Measurements from ENCODE around the gene PSMD14. TPM values are rescaled to one million over a fixed set of nuclear protein-coding genes. Genes with fewer than 3 reads are reported as not detected.

PSMD14 gene
- total and polyA plus RNA-seq, 2 donors (not counting 1 experiment from before 2014, with no cell fraction given) = 7.4 to 27.0 TPM

GRCh38 chr2:161332371-161332967, 24.2 kb downstream of the PSMD14 start:
- Mint-ChIP-seq H3K27ac (no peak overlapping the region), H3K9me3 (ENCODE audit: insufficient read depth) (no peaks in the 10 kb centered on the region), H3K4me1 (no peaks in the 10 kb centered on the region), H3K27me3 (no peaks in the 10 kb centered on the region), H3K4me3 (no peak overlapping the region)
- POLR2A ChIA-PET = no interaction called here
- no peak for ATAC-seq (ENCODE audit: low read depth)
- no peak for TF ChIP-seq CTCF (IDR thresholded peaks at IDR 0.05)
- no peak for TF ChIP-seq EZH2 (IDR thresholded peaks at IDR 0.05; ENCODE audit: borderline replicate concordance, insufficient read depth, low read depth, low read length, poor library complexity, severe bottlenecking)
- Histone ChIP-seq H2AFZ (ENCODE audit: insufficient read depth, low read depth, low read length, poor library complexity, severe bottlenecking) (no peak overlapping the region), H3K36me3 (replicated peaks in 1 of 2; ENCODE audit: control extremely low read depth in 1 of 2, control insufficient read depth in 1 of 2, extremely low read depth in 1 of 2, insufficient read depth in 2 of 2, low read length in 1 of 2) (peaks cover 0 to 3% of the 10 kb centered on the region in 2 experiments), H3K27ac (ENCODE audit: low read length in 2 of 2) (no peak overlapping the region), H3K27me3 (replicated peaks in 1 of 4; ENCODE audit: control extremely low read depth in 1 of 4, control insufficient read depth in 3 of 4, insufficient read depth in 4 of 4, low read length in 3 of 4) (no peaks in the 10 kb centered on the region), H3K79me2 (ENCODE audit: control insufficient read depth, insufficient read depth, low read length) (peaks cover 14% of the 10 kb centered on the region), H4K20me1 (ENCODE audit: control insufficient read depth, insufficient read depth, low read length, poor library complexity, severe bottlenecking) (peaks cover 12% of the 10 kb centered on the region), H3K9me3 (ENCODE audit: control extremely low read depth in 1 of 3, control insufficient read depth in 2 of 3, insufficient read depth in 1 of 3, low read length in 2 of 3) (no peaks in the 10 kb centered on the region), H3K4me3 (ENCODE audit: control extremely low read depth in 1 of 5, extremely low read depth in 1 of 5, insufficient read depth in 1 of 5, low read depth in 2 of 5, low read length in 4 of 5) (no peak overlapping the region), H3K4me1 (ENCODE audit: control insufficient read depth in 2 of 2, insufficient read depth in 2 of 2, low read length in 2 of 2) (no peaks in the 10 kb centered on the region), H3K4me2 (replicated peaks; ENCODE audit: low read depth, low read length, poor library complexity, severe bottlenecking) (no peak overlapping the region), H3K9ac (ENCODE audit: low read length) (no peak overlapping the region)
- CTCF ChIA-PET = no interaction called here
- intact Hi-C loops (cut with micrococcal nuclease) = no loop called here
- no peak for DNase-seq

DNA sequence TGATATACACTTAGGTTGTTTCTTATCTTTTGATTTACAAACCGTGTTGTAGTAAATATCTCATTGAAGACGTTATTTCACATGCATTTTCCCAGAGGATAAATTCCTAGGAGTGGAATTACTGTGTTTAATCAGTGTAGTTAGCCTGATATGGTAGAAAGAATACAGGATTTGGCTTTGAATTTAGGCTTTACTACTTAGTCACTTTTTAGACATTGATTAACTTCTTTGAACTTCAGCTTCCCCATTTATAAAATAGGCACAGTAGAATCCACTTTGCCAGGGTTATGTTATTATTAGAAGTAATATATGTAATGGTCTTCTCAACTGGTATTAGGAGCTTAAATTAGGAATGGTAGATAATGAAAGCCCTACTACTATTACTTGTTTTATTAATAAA, 27.4 kb downstream of the PSMD14 start:
- Histone ChIP-seq H2AFZ (ENCODE audit: insufficient read depth, low read depth, low read length, poor library complexity, severe bottlenecking) (no peak overlapping the region), H3K27ac (ENCODE audit: low read length in 2 of 2) (no peak overlapping the region), H3K9me3 (ENCODE audit: control extremely low read depth in 1 of 3, control insufficient read depth in 2 of 3, insufficient read depth in 1 of 3, low read length in 2 of 3) (peaks cover 0 to 2% (median 0%) of the 10 kb centered on the region in 3 donors), H3K4me2 (replicated peaks; ENCODE audit: low read depth, low read length, poor library complexity, severe bottlenecking) (no peak overlapping the region), H3K4me1 (ENCODE audit: control insufficient read depth in 2 of 2, insufficient read depth in 2 of 2, low read length in 2 of 2) (no peaks in the 10 kb centered on the region), H3K9ac (ENCODE audit: low read length) (no peak overlapping the region), H3K79me2 (ENCODE audit: control insufficient read depth, insufficient read depth, low read length) (peaks cover 14% of the 10 kb centered on the region), H4K20me1 (ENCODE audit: control insufficient read depth, insufficient read depth, low read length, poor library complexity, severe bottlenecking) (peaks cover 8% of the 10 kb centered on the region), H3K36me3 (replicated peaks in 1 of 2; ENCODE audit: control extremely low read depth in 1 of 2, control insufficient read depth in 1 of 2, extremely low read depth in 1 of 2, insufficient read depth in 2 of 2, low read length in 1 of 2) (peaks cover 0 to 3% of the 10 kb centered on the region in 2 experiments), H3K4me3 (ENCODE audit: control extremely low read depth in 1 of 5, extremely low read depth in 1 of 5, insufficient read depth in 1 of 5, low read depth in 2 of 5, low read length in 4 of 5) (no peak overlapping the region), H3K27me3 (replicated peaks in 1 of 4; ENCODE audit: control extremely low read depth in 1 of 4, control insufficient read depth in 3 of 4, insufficient read depth in 4 of 4, low read length in 3 of 4) (no peaks in the 10 kb centered on the region)
- H3K9me3 Mint-ChIP-seq (ENCODE audit: insufficient read depth) = peaks cover 2% of the 10 kb centered on the region
- no peaks in the 10 kb centered on the region for H3K27me3 Mint-ChIP-seq
- peaks cover 7% of the 10 kb centered on the region for H3K4me1 Mint-ChIP-seq
- DNase-seq = no peak
- ATAC-seq (ENCODE audit: low read depth) = no peak
- ChIA-PET POLR2A (no interaction called here), CTCF (no interaction called here)
- TF ChIP-seq CTCF (IDR thresholded peaks at IDR 0.05) (no peak), EZH2 (IDR thresholded peaks at IDR 0.05; ENCODE audit: borderline replicate concordance, insufficient read depth, low read depth, low read length, poor library complexity, severe bottlenecking) (no peak)
- no peak overlapping the region for H3K27ac Mint-ChIP-seq
- H3K4me3 Mint-ChIP-seq = no peak overlapping the region
- WGBS (ENCODE audit: insufficient coverage) = no CpG with 5 or more reads among the region's 2 CpGs
- intact Hi-C loops (cut with micrococcal nuclease) = no loop called here

Data from B cell (primary cell).